ENCODE measurements around the gene STK32C. TPM values are rescaled to one million over a fixed set of nuclear protein-coding genes. Genes with fewer than 3 reads are reported as not detected.
"Not testable (repeated sequence)": the region's sequence is repeated elsewhere in the genome, so short reads cannot be mapped to it uniquely, and the experiment has no call there.

STK32C gene
- total RNA-seq, 1 experiment from 2014 or later = 24.9 TPM

- Histone ChIP-seq H3K4me3 (ENCODE audit: insufficient read depth, low read depth, low read length) (no peak overlapping the region), H3K36me3 (replicated peaks; ENCODE audit: control insufficient read depth, insufficient read depth, low read length) (no peaks in the 10 kb centered on the region), H3K27me3 (ENCODE audit: control insufficient read depth, insufficient read depth, low read length) (no peaks in the 10 kb centered on the region)
- no peak for DNase-seq
Observed at GRCh38 chr10:132276706-132277105, 31.0 kb downstream of the STK32C start.

DNA sequence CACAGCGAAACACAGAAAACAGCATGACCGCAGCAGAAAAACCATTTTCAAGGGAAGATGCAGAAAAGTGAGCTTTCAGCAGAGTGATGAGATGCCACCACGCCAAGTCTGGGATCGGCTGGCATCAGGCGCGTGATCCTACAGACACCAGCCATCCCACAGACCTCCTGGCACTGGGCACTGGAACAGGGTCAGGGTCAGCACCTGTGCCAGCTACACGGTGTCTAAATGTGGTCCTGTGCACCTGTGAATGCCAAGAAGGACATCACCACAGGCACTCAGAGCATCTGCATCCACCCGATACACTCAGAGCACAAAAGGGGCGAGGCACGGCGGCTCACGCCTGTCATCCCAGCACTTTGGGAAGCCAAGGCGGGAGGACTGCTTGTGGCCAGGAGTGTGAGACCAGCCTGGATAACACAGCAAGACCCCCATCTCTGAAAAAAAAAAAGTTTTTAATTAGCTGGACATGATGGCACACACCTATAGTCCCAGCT lies 31.5 kb downstream of the STK32C start:
- Histone ChIP-seq H3K36me3 (replicated peaks; ENCODE audit: control insufficient read depth, insufficient read depth, low read length) (no peaks in the 10 kb centered on the region), H3K4me3 (ENCODE audit: insufficient read depth, low read depth, low read length) (no peak overlapping the region), H3K27me3 (ENCODE audit: control insufficient read depth, insufficient read depth, low read length) (no peaks in the 10 kb centered on the region)
- no peak for DNase-seq

DNA sequence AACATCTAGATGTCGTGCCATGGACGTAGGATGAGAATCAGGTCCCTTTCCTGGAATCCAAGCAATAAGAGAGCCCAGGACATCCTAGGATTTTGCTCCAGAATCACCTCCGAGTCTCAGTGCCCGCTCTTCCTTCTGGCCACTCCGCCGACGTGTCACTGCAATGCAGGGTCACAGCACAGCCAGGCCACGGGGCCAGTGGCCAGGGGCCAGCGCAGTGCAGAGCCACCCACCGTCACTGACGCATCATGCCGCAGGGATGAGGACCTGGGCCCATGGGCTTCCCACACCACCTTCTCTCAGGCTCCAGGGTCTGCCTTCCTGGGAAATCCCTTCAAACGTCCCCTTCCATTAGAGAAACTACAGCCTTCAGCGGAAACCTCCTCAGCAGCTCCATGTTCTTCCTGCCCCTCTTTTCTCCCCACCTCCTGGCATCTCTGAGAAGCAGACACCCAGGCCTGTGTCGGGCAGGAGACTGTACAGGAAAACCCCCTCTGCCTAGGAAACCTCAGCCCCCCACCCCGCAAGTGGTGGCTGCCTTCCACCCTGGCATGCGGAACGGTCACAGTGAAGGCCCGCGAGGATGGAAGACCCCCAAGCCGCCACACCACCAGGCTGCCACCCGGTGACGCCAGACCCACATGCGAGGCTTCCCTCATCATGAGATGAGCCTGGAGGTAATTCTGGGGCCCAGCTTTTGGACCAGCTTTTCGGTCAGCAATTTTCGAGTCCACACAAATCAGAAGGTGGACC lies 32.1 kb downstream of the STK32C start:
- Histone ChIP-seq H3K4me3 (ENCODE audit: insufficient read depth, low read depth, low read length) (no peak overlapping the region), H3K27me3 (ENCODE audit: control insufficient read depth, insufficient read depth, low read length) (no peaks in the 10 kb centered on the region), H3K36me3 (replicated peaks; ENCODE audit: control insufficient read depth, insufficient read depth, low read length) (no peaks in the 10 kb centered on the region)
- no peak for DNase-seq

GRCh38 chr10:132274986-132275385 lies 32.8 kb downstream of the STK32C start:
- no peaks in the 10 kb centered on the region for H3K36me3 ChIP-seq (replicated peaks; ENCODE audit: control insufficient read depth, insufficient read depth, low read length)
- no peak for DNase-seq
- H3K4me3 ChIP-seq (ENCODE audit: insufficient read depth, low read depth, low read length) = no peak overlapping the region
- no peaks in the 10 kb centered on the region for H3K27me3 ChIP-seq (ENCODE audit: control insufficient read depth, insufficient read depth, low read length)

- H3K4me3 ChIP-seq (ENCODE audit: insufficient read depth, low read depth, low read length) = no peak overlapping the region
- DNase-seq = no peak
- no peaks in the 10 kb centered on the region for H3K27me3 ChIP-seq (ENCODE audit: control insufficient read depth, insufficient read depth, low read length)
- H3K36me3 ChIP-seq (replicated peaks; ENCODE audit: control insufficient read depth, insufficient read depth, low read length) = no peaks in the 10 kb centered on the region
Observed at GRCh38 chr10:132274581-132274980, 33.2 kb downstream of the STK32C start.

DNA sequence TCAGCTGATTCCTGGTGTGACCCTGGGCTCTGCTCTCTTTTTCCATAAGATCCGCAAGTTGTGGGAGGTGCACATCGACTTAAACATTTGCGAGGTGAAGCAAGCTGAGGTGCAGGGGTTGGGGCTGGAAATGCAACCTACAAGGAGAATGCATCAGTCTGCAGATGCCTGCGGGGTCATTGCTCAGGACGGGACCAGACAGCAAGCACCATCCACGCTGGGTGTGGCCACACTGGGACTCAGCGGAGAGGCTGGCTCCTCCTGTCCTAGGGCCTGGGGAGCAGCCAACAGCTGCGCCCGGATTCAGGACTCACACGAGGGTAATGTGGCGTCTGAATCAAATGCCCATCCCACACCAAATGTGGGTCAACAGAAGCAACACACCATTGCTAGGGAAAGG lies 33.8 kb downstream of the STK32C start:
- Histone ChIP-seq H3K4me3 (ENCODE audit: insufficient read depth, low read depth, low read length) (no peak overlapping the region), H3K27me3 (ENCODE audit: control insufficient read depth, insufficient read depth, low read length) (no peaks in the 10 kb centered on the region), H3K36me3 (replicated peaks; ENCODE audit: control insufficient read depth, insufficient read depth, low read length) (no peaks in the 10 kb centered on the region)
- no peak for DNase-seq

DNA sequence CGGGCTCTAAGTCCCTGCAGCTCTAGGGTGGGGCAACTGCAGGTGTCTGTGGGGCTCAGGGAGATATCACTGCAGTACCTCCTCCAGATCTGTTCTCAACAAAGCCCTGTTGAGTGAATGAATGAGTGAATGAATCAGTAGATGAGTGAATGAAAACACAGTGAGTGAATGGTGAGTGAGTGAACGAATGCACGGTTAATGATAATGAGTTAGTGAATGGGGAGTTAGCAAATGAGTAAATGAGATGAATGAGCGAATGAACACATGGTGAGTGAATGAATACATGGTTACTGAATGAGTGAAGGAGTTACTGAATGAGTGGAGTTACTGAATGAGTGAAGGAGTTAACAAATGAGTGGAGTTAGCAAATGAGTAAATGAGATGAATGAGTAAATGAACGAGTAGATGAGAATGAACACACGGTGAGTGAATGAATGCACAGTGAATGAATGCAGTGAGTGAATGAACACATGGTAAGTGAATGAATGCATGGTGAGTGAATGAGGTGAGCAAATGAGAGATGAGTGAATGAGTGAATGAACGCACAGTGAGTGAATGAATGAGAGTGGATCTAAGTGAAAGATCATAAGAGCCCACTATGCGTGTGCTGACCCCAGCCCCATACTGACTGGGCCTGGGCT lies 34.3 kb downstream of the STK32C start:
- no peaks in the 10 kb centered on the region for H3K36me3 ChIP-seq (replicated peaks; ENCODE audit: control insufficient read depth, insufficient read depth, low read length)
- H3K27me3 ChIP-seq (ENCODE audit: control insufficient read depth, insufficient read depth, low read length) = no peaks in the 10 kb centered on the region
- H3K4me3 ChIP-seq (ENCODE audit: insufficient read depth, low read depth, low read length) = no peak overlapping the region
- DNase-seq = no peak

DNA sequence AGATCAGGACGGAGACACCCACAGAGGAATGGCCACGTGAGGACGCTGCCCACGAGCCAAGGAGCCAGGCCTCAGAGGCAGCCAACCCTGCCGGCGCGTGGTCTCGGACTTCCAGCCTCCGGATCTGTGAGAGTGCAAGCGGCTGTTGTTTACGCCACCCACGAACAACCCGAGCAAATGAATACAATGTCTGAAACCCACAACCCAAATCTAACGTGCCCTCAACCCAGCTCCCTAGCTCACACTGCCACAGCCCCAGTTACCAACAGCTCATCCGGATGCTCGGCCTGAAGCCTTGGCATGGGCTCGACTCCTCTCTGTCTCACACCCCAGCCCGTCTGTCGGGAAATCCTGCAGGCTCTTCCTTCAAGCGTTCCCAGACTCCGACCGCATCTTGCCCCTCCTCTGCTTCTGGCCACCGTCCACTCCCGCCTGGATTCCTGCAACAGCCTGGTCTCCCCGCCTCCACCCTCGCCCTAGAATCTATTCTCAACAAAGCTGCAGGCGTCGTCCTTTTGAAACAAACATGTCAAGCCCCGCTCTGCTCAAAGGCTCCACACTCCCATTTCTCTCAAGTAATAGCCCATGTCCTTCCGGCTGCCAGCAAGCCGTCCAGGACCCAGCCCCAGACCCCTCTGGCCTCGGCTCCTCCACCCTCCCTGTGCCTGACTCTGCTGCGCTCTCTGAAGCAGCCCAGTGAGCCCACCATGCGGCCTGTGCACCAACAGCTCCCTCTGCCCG lies 35.3 kb downstream of the STK32C start:
- Histone ChIP-seq H3K4me3 (ENCODE audit: insufficient read depth, low read depth, low read length) (no peak overlapping the region), H3K36me3 (replicated peaks; ENCODE audit: control insufficient read depth, insufficient read depth, low read length) (no peaks in the 10 kb centered on the region), H3K27me3 (ENCODE audit: control insufficient read depth, insufficient read depth, low read length) (no peaks in the 10 kb centered on the region)
- no peak for DNase-seq

DNA sequence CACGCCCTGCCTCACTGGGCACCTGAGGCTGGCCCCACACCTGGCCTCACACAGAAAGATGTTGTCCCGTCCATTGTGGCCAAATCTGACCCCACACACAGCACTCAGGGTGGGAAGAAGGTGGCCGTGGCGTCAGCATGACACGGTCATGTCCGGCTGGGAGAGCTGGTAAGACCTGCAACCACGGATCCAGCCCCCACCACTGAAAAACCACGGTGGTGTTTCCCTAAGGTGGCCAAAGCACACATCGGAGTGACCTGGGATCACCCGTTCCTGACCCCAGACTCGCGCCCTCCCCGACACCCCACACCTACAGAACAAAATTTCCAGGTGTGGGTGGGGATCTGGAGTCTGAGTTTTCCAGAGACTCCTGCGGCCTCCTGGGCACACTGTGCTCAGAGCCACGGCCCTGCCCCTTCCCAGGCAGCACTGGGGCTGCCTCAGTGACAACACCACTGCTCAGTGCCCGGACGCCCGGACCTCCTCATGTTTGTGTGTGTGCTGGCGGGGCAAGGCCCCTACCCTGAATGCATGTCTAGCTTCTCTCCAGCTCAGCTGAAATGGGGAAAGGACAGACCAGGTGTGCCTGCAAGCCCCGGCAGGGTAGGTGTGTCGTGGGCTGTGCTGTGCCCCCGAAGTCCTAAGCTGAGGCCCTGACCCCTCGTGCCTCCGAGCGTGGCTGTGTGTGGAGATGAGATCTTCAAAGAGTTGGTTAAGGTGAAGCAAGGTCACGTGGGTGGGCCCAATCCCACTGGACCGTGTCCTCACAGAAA lies 36.1 kb downstream of the STK32C start:
- DNase-seq = no peak
- H3K27me3 ChIP-seq (ENCODE audit: control insufficient read depth, insufficient read depth, low read length) = no peaks in the 10 kb centered on the region
- no peak overlapping the region for H3K4me3 ChIP-seq (ENCODE audit: insufficient read depth, low read depth, low read length)
- no peaks in the 10 kb centered on the region for H3K36me3 ChIP-seq (replicated peaks; ENCODE audit: control insufficient read depth, insufficient read depth, low read length)

- no peak for DNase-seq
- H3K4me3 ChIP-seq (ENCODE audit: insufficient read depth, low read depth, low read length) = no peak overlapping the region
- no peaks in the 10 kb centered on the region for H3K36me3 ChIP-seq (replicated peaks; ENCODE audit: control insufficient read depth, insufficient read depth, low read length)
- no peaks in the 10 kb centered on the region for H3K27me3 ChIP-seq (ENCODE audit: control insufficient read depth, insufficient read depth, low read length)
Observed at GRCh38 chr10:132270721-132271457, 36.9 kb downstream of the STK32C start.

DNA sequence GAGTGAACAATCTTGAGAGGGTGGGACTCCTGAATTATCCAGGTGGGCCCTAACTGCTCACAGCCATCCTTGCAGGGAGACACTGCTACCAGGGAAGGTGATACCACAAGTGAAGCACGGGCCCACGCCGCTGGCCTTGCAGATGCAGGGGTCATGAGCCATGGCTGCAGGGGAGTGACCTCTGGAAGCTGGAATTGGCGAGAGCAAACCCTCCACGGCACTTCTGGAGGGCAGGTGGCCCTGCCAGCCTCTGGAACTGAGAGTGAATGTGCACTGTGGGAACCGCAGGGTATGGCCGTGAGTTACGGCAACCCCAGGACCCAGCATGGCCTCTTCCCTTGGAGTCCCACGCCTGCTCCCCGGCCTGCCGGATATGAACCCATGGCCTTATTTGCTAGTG lies 37.5 kb downstream of the STK32C start:
- Histone ChIP-seq H3K4me3 (ENCODE audit: insufficient read depth, low read depth, low read length) (no peak overlapping the region), H3K27me3 (ENCODE audit: control insufficient read depth, insufficient read depth, low read length) (no peaks in the 10 kb centered on the region), H3K36me3 (replicated peaks; ENCODE audit: control insufficient read depth, insufficient read depth, low read length) (no peaks in the 10 kb centered on the region)
- DNase-seq = no peak

DNA sequence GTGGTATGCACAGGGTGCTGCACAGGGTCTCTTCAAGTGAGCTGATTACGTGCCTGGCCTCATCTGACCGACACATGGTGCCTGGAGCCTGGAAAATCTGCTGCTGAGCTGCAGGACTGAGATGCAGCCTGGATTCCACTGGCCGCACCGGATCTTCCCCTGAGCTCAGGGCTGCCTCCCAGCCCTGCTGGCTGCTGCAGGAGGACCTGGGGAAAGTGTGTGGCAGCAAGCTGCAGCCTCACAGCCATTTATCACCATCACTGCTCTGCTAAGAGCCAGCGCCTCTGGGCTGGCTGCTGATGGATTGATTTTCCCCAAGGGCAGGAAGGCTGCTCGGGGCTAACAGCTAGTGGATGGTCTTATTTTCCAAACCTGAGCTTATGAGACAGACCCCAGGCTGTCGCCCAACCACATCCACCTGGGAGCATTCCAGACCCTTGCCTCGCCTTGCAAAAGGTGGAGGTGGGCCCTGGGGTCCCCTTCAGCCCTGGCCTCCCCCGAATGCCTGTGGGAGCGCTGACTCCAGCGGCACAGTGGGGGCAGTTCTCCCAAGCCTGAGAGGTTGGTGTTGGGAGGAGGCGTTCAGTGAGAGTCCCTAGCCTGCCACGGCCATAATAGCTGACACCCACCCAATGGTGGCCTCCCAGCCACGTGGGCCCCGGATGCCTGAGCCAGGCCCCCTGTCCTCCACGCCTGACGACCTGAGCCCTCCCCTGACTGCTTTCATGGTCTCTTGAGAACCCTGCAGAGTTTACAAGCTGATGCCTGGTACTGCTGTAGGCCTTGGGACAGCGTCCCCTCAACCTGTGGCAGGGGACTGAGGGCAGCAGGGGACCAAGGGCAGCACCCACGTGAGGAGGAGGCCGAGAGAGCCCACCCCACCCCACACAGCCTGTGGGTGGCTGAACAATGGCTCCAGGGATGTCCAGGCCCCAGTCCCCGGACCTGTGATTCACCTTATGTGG lies 38.2 kb downstream of the STK32C start:
- Histone ChIP-seq H3K27me3 (ENCODE audit: control insufficient read depth, insufficient read depth, low read length) (no peaks in the 10 kb centered on the region), H3K36me3 (replicated peaks; ENCODE audit: control insufficient read depth, insufficient read depth, low read length) (no peaks in the 10 kb centered on the region), H3K4me3 (ENCODE audit: insufficient read depth, low read depth, low read length) (no peak overlapping the region)
- DNase-seq = no peak

GRCh38 chr10:132267916-132268315 lies 39.8 kb downstream of the STK32C start:
- H3K36me3 ChIP-seq (replicated peaks; ENCODE audit: control insufficient read depth, insufficient read depth, low read length); H3K27me3 ChIP-seq (ENCODE audit: control insufficient read depth, insufficient read depth, low read length); H3K4me3 ChIP-seq (ENCODE audit: insufficient read depth, low read depth, low read length); DNase-seq: not testable (repeated sequence)
